ENCODE measurements around the gene BEX1.
A peak's percentile ranks its signal among the peaks of the same experiment; 100 is the strongest.
"Not testable (repeated sequence)": the region's sequence is repeated elsewhere in the genome, so short reads cannot be mapped to it uniquely, and the experiment has no call there.

BEX1 gene
- long read RNA-seq, transcript BEX1-201 (3 exons, 864 nt) = major isoform, 35 of 37 reads
- long read RNA-seq, partial matches to known transcripts = 1 of 37 reads
- long read RNA-seq, other reads (novel, unspliced or antisense) = 1 of 37 reads

DNA sequence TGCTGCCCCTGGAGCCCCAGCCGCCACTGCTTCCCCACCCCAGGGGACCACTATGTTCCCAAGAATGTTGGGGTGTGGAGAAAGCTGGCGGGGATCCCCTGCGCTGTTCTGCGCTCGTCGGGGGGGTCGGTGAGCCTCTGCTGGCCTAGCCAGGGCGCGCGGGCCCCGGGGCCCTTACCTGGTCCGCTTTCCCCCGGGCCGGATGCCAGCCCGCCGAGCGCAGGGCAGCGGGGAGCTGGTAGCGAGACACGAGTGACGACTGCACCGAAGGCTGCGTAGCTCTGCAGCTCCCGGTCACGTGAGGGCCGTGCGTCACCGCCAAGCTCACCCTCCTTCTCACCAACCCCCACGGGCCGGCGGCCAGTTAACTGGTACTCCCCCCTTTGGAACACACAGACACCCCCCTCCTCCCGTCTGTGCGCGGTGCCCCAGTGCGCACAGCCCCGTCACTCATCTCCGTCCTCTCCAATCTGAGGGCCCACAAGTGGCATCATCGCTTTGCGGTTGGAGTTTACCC lies at the start of gene BEX1:
Gene BEX1, minus strand, starts transcription at position 254 of the 517 bp plus-strand sequence. CDS start 897 bp downstream, outside the sequence.
- Histone ChIP-seq H3K27ac (replicated peaks) (peak within 1 kb of the TSS; percentile 78), H3K27me3 (ENCODE audit: insufficient read depth, poor library complexity, severe bottlenecking) (no peaks in the 10 kb centered on the region), H3K4me3 (replicated peaks; ENCODE audit: insufficient read depth, low read length) (peak within 1 kb of the TSS; percentile 69)
- TF ChIP-seq SPI1 (IDR thresholded peaks at IDR 0.05; ENCODE audit: borderline replicate concordance, low read depth) = no peak
- no peak for TF ChIP-seq GABPA (IDR thresholded peaks at IDR 0.05; ENCODE audit: low read depth)
- TF ChIP-seq, protein P1, sequence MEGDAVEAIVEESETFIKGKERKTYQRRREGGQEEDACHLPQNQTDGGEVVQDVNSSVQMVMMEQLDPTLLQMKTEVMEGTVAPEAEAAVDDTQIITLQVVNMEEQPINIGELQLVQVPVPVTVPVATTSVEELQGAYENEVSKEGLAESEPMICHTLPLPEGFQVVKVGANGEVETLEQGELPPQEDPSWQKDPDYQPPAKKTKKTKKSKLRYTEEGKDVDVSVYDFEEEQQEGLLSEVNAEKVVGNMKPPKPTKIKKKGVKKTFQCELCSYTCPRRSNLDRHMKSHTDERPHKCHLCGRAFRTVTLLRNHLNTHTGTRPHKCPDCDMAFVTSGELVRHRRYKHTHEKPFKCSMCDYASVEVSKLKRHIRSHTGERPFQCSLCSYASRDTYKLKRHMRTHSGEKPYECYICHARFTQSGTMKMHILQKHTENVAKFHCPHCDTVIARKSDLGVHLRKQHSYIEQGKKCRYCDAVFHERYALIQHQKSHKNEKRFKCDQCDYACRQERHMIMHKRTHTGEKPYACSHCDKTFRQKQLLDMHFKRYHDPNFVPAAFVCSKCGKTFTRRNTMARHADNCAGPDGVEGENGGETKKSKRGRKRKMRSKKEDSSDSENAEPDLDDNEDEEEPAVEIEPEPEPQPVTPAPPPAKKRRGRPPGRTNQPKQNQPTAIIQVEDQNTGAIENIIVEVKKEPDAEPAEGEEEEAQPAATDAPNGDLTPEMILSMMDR (IDR thresholded peaks at IDR 0.05; ENCODE audit: insufficient read depth, low read length) = no peak
- TF ChIP-seq, protein P2, sequence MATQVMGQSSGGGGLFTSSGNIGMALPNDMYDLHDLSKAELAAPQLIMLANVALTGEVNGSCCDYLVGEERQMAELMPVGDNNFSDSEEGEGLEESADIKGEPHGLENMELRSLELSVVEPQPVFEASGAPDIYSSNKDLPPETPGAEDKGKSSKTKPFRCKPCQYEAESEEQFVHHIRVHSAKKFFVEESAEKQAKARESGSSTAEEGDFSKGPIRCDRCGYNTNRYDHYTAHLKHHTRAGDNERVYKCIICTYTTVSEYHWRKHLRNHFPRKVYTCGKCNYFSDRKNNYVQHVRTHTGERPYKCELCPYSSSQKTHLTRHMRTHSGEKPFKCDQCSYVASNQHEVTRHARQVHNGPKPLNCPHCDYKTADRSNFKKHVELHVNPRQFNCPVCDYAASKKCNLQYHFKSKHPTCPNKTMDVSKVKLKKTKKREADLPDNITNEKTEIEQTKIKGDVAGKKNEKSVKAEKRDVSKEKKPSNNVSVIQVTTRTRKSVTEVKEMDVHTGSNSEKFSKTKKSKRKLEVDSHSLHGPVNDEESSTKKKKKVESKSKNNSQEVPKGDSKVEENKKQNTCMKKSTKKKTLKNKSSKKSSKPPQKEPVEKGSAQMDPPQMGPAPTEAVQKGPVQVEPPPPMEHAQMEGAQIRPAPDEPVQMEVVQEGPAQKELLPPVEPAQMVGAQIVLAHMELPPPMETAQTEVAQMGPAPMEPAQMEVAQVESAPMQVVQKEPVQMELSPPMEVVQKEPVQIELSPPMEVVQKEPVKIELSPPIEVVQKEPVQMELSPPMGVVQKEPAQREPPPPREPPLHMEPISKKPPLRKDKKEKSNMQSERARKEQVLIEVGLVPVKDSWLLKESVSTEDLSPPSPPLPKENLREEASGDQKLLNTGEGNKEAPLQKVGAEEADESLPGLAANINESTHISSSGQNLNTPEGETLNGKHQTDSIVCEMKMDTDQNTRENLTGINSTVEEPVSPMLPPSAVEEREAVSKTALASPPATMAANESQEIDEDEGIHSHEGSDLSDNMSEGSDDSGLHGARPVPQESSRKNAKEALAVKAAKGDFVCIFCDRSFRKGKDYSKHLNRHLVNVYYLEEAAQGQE (IDR thresholded peaks at IDR 0.05; ENCODE audit: insufficient replicate concordance, low read depth) = no peak
- TF ChIP-seq POLR2AphosphoS5 (IDR thresholded peaks at IDR 0.05; ENCODE audit: low read depth) = no peak
- DNase-seq (ENCODE audit: low read depth in 1 of 2, low spot score in 1 of 2) = peak; percentile 20 to 79

DNA sequence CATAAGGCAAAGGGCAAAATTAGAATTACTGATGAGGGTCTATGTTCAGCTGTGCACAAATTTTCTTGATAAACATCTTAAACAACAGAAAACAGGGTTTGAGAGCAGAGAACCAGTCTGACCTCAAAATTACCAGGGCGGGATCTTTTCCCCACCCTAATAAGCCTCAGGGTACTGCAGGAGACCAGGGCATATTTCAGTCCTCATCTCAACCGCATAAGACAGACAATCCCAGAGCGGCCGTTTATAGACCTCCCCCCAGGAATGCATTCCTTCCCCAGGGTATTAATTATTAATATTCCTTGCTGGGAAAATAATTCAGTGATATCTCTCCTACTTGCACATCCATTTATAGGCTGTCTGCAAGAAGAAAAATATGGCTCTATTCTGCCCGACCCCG lies 45.5 kb upstream of the BEX1 start:
- not testable (repeated sequence) for DNase-seq (ENCODE audit: low read depth in 1 of 2, low spot score in 1 of 2); H3K27ac ChIP-seq (replicated peaks); H3K4me3 ChIP-seq (replicated peaks; ENCODE audit: insufficient read depth, low read length); H3K27me3 ChIP-seq (ENCODE audit: insufficient read depth, poor library complexity, severe bottlenecking)

- no peak overlapping the region for H3K27ac ChIP-seq (replicated peaks)
- no peaks in the 10 kb centered on the region for H3K27me3 ChIP-seq (ENCODE audit: insufficient read depth, poor library complexity, severe bottlenecking)
- TF ChIP-seq GABPA (IDR thresholded peaks at IDR 0.05; ENCODE audit: low read depth) = no peak
- TF ChIP-seq, protein P2 (IDR thresholded peaks at IDR 0.05; ENCODE audit: insufficient replicate concordance, low read depth) = no peak
- TF ChIP-seq, protein P1 (IDR thresholded peaks at IDR 0.05; ENCODE audit: insufficient read depth, low read length) = no peak
- TF ChIP-seq POLR2AphosphoS5 (IDR thresholded peaks at IDR 0.05; ENCODE audit: low read depth) = no peak
- no peak for TF ChIP-seq SPI1 (IDR thresholded peaks at IDR 0.05; ENCODE audit: borderline replicate concordance, low read depth)
- no peak overlapping the region for H3K4me3 ChIP-seq (replicated peaks; ENCODE audit: insufficient read depth, low read length)
- no peak for DNase-seq (ENCODE audit: low read depth in 1 of 2, low spot score in 1 of 2)
Observed at GRCh38 chrX:103107836-103108235, 43.9 kb upstream of the BEX1 start.

GRCh38 chrX:103107227-103107737 lies 43.3 kb upstream of the BEX1 start:
- not testable (repeated sequence) for H3K27ac ChIP-seq (replicated peaks); DNase-seq (ENCODE audit: low read depth in 1 of 2, low spot score in 1 of 2); H3K4me3 ChIP-seq (replicated peaks; ENCODE audit: insufficient read depth, low read length); H3K27me3 ChIP-seq (ENCODE audit: insufficient read depth, poor library complexity, severe bottlenecking)

DNA sequence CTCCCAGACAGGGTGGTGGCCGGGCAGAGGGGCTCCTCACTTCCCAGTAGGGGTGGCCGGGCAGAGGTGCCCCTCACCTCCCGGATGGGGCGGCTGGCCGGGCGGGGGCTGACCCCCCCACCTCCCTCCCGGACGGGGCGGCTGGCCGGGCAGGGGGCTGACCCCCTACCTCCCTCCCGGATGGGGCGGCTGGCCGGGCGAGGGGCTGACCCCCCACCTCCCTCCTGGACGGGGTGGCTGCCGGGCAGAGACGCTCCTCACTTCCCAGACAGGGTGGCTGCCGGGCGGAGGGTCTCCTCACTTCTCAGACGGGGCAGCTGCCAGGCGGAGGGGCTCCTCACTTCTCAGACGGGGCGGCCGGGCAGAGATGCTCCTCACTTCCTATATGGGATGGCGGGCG lies 40.4 kb upstream of the BEX1 start:
- not testable (repeated sequence) for H3K4me3 ChIP-seq (replicated peaks; ENCODE audit: insufficient read depth, low read length); H3K27me3 ChIP-seq (ENCODE audit: insufficient read depth, poor library complexity, severe bottlenecking); H3K27ac ChIP-seq (replicated peaks); DNase-seq (ENCODE audit: low read depth in 1 of 2, low spot score in 1 of 2)

DNA sequence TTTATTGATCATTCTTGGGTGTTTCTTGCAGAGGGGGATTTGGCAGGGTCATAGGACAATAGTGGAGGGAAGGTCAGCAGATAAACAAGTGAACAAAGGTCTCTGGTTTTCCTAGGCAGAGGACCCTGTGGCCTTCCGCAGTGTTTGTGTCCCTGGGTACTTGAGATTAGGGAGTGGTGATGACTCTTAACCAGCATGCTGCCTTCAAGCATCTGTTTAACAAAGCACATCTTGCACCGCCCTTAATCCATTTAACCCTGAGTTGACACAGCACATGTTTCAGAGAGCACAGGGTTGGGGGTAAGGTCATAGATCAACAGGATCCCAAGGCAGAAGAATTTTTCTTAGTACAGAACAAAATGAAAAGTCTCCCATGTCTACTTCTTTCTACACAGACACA lies 39.9 kb upstream of the BEX1 start:
- not testable (repeated sequence) for DNase-seq (ENCODE audit: low read depth in 1 of 2, low spot score in 1 of 2); H3K27ac ChIP-seq (replicated peaks); H3K27me3 ChIP-seq (ENCODE audit: insufficient read depth, poor library complexity, severe bottlenecking); H3K4me3 ChIP-seq (replicated peaks; ENCODE audit: insufficient read depth, low read length)

All from HL-60 (cell line).